ENCODE measurements around the gene RD3L.

Gene RD3L

GRCh38 chr14:103894034-103894722, 48.2 kb downstream of the RD3L start:
- DNase-seq (ENCODE audit: low spot score): no peak

GRCh38 chr14:103892247-103892646, 50.1 kb downstream of the RD3L start:
- no peak for DNase-seq (ENCODE audit: low spot score)

- no peak for DNase-seq (ENCODE audit: low spot score)
Observed at GRCh38 chr14:103891667-103892215, 50.6 kb downstream of the RD3L start.

- no peak for DNase-seq (ENCODE audit: low spot score)
Observed at GRCh38 chr14:103890821-103891666, 51.3 kb downstream of the RD3L start.

Data from activated CD4-positive, alpha-beta T cell treated with anti-CD3 and anti-CD28 coated beads, Interleukin-2, Interleukin-4, amounts not matched to agents 100 ng/mL and 50 ng/mL, durations not matched to agents 16 hours and 8 hours (primary cell).